ENCODE results near the gene RAB26.
"Not testable (repeated sequence)": the region's sequence is repeated elsewhere in the genome, so short reads cannot be mapped to it uniquely, and the experiment has no call there.

The RAB26 gene

GRCh38 chr16:2129890-2130447 is 18.5 kb upstream of the RAB26 start:
- H3K4me3 ChIP-seq (ENCODE audit: low read length); DNase-seq (ENCODE audit: low read depth, low spot score): not testable (repeated sequence)

DNA sequence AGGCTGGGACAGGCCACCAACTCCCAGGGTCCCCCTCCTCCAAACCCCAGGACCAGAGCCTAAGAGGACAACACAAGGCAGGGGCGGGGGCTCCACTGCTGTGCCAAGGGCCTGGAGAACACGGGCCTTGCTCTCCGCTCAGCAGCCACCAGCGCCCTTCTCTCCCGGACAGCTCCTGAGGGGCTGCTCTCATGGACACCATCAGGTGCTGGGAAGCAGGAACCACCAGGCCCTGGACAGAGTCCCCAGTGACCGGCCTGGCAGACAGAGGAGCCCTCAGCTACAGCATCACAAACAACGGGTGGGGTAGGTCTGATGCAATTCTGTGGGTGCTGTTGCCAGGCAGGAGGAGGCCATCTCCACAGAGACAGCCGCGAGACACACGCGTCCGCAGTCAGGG is 14.6 kb upstream of the RAB26 start:
- DNase-seq (ENCODE audit: low read depth, low spot score); H3K4me3 ChIP-seq (ENCODE audit: low read length): not testable (repeated sequence)

- H3K4me3 ChIP-seq (ENCODE audit: low read length), result peak overlapping the region; percentile 46
- not testable (repeated sequence) for DNase-seq (ENCODE audit: low read depth, low spot score)
Measured at GRCh38 chr16:2135071-2135470, 13.4 kb upstream of the RAB26 start.

GRCh38 chr16:2135770-2136490 is 12.5 kb upstream of the RAB26 start, which contains the start of gene PKD1:
Gene PKD1, minus strand, starts transcription at chr16:2135898. Its CDS starts 209 bp downstream, at chr16:2135689.
- peak; percentile 92 for DNase-seq (ENCODE audit: low read depth, low spot score)
- H3K4me3 ChIP-seq (ENCODE audit: low read length), result peak within 1 kb of the TSS; percentile 51

- no peak for DNase-seq (ENCODE audit: low read depth, low spot score)
Measured at GRCh38 chr16:2142942-2143877, 5.2 kb upstream of the RAB26 start.

DNA sequence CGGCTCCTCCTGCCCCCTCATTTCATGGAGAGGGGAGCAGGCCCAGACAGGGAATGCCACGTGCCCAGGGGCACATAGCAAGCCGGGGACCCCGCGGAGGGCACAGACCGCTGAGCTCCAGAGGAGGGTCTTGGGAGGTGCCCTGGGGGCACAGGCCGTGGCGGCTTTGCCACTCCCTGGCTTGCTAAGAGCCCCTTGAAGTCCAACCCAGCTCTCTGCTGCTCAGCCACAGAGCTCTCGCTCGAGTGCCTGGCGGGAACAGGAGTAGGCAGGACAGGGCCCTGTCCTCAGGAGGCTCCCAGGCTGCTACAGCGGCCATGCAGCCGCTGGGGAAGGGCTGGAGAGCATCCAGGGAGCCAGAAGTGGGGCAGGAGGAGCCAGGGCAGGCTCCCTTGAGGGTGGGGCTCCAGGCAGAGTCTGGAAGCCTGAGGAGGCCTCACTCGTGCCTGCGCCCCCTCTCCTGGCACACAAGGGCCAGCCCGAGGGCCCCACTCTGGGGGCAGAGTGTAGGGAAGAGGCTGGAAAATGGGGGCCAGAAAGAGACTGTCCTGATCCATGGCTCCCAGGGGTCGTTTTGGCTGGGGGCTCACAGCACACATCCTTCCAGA is 4.4 kb upstream of the RAB26 start:
- no peak for DNase-seq (ENCODE audit: low read depth, low spot score)
- H3K4me3 ChIP-seq (ENCODE audit: low read length), result no peak overlapping the region

More at GRCh38 chr16:2142942-2143877, 5.2 kb upstream of the RAB26 start:
- H3K4me3 ChIP-seq (ENCODE audit: low read length), result no peak overlapping the region

DNA sequence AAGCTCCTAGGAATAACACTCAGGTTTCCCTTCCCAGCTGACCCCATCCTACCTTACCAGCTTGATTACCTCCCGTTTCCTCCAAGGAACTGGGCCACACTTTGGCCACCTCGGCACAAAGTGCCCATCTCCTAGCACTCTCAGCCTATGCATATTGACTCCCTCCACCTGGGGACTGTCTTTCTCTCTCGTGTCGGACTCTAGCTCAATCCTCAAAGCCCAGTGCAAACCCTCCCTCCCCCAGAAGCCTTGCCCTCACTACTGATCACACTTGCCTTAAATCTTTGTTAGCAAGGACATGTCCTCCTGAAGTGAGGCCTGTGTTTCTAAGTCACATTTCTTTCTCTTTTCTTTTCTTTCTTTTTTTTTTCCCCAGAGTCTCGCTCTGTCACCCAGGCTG is 2.6 kb upstream of the RAB26 start:
- H3K4me3 ChIP-seq (ENCODE audit: low read length), result no peak overlapping the region
- DNase-seq (ENCODE audit: low read depth, low spot score), result no peak

GRCh38 chr16:2147378-2147777 is 1.0 kb upstream of the RAB26 start:
- DNase-seq (ENCODE audit: low read depth, low spot score), result no peak

GRCh38 chr16:2148714-2149629 is 547 bp downstream of the RAB26 start:
- H3K4me3 ChIP-seq (ENCODE audit: low read length), result peak overlapping the region; percentile 56
- no peak for DNase-seq (ENCODE audit: low read depth, low spot score)

More at GRCh38 chr16:2147378-2147777, 1.0 kb upstream of the RAB26 start:
- H3K4me3 ChIP-seq (ENCODE audit: low read length), result no peak overlapping the region

GRCh38 chr16:2149630-2150417 is 1.4 kb downstream of the RAB26 start:
- DNase-seq (ENCODE audit: low read depth, low spot score), result no peak
- peak overlapping the region; percentile 56 for H3K4me3 ChIP-seq (ENCODE audit: low read length)

DNA sequence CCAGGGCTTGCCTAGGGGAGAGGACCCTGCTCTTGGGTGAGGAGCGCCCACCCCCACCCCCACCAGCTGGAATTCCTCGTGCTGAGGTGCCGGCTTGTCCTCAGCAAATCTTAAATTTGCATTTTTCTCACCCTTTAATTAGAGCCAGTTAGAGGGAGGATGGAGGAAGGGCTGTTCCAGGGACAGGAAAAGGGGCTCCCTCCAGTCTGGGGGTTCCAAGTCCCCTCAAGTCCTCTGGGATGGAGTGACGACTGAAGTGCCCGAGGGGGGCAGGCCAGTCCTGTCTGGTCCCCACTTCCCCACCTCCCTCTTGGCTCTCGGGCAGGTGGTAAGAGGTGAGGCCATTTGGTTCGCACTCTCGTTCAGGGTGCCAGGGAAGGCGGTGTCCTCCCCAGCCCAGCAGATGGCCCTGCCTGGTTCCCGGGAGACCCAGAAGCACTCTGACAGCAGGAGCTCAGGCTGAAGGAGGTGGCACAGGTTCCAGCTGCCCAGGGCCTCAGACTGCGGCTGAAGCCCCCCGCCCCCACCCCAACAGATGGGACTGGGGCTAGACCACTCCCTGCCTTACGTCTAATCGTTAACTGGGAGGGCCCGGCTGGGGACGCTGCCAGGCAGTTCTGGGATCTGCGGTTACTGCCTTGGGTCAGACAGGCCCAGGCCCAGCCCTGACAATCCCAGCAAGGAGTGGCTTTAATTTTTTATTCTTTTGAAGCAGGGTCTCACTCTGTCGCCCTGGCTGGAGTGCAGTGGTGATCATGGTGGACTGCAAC is 2.2 kb downstream of the RAB26 start:
- no peak overlapping the region for H3K4me3 ChIP-seq (ENCODE audit: low read length)

GRCh38 chr16:2151188-2152091 is 3.0 kb downstream of the RAB26 start:
- no peak overlapping the region for H3K4me3 ChIP-seq (ENCODE audit: low read length)
- no peak for DNase-seq (ENCODE audit: low read depth, low spot score)

More for the DNA sequence above, 2.2 kb downstream of the RAB26 start:
- DNase-seq (ENCODE audit: low read depth, low spot score), result no peak

- DNase-seq (ENCODE audit: low read depth, low spot score), result no peak
- H3K4me3 ChIP-seq (ENCODE audit: low read length), result peak overlapping the region; percentile 99
Measured at GRCh38 chr16:2152695-2153506, 4.5 kb downstream of the RAB26 start.

DNA sequence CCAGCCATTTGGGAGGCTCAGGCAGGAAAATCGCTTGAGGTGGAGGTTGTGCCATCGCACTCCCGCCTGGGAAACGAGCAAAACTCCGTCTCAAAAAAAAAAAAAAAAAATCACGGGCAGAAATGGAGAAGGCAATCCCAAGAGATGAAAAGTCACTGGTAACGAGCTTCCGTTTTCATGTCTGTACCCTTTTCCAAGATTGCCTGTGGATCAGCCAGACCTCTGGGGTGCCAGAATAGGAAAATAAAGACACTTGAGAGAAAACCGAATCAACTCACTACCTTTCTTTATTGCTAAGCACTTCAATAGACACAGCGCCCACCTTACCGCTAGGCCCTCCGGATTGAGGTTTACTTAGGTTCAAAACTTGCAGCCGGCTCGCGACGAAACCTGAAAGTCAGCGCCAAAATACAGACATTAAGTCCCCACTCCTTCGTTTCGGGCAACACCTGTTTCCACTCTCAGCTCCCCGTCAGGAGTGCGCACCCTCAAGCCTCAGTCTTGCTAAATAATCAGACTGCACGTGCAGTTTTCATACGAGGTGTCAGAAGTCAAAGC is 6.2 kb downstream of the RAB26 start:
- DNase-seq (ENCODE audit: low read depth, low spot score), result no peak
- peak overlapping the region; percentile 99 for H3K4me3 ChIP-seq (ENCODE audit: low read length)
